Measurements from ENCODE around the gene ASCC2. TPM values are rescaled to one million over a fixed set of nuclear protein-coding genes. Genes with fewer than 3 reads are reported as not detected.

Gene ASCC2
- total and polyA plus RNA-seq, 2 experiments from 2014 or later, result 30.5 to 31.3 TPM

DNA sequence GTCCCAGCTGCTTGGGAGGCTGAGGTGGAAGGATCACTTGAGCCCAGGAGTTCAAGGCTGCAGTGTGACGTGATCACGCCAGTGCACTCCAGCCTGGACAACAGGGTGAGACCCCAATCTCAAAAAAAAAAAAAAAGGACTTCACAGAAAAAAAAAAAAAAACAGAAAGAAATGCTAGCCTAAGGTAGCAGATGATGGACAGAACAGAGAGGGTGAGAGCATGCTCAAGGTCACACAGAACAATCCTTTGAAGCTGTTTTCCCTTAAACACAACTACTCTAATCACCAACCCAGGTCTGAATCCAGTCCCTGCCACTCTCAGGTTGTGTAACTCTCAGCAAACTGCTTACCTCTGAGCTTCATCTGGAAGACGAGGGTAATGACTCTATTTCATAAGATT is 81.0 kb downstream of the ASCC2 start:
- H3K27me3 ChIP-seq (ENCODE audit: insufficient read depth), result no peaks in the 10 kb centered on the region
- H3K9me2 ChIP-seq (ENCODE audit: insufficient read depth), result no peaks in the 10 kb centered on the region
- H4K20me1 ChIP-seq (replicated peaks; ENCODE audit: insufficient read depth), result no peaks in the 10 kb centered on the region
- no peaks in the 10 kb centered on the region for H3K36me3 ChIP-seq (ENCODE audit: insufficient read depth)
- no peaks in the 10 kb centered on the region for H3F3A ChIP-seq (replicated peaks; ENCODE audit: low read depth)
- DNase-seq (ENCODE audit: low spot score) (no peak), ATAC-seq (no peak)
- no peak overlapping the region for H2AFZ ChIP-seq
- Mint-ChIP-seq H3K27me3 (ENCODE audit: insufficient read depth, low read depth, poor library complexity) (peaks cover 6% of the 10 kb centered on the region), H3K9me3 (no peaks in the 10 kb centered on the region), H3K4me3 (no peak overlapping the region), H3K36me3 (ENCODE audit: low read depth) (no peaks in the 10 kb centered on the region), H3K27ac (no peak overlapping the region), H3K4me1 (no peaks in the 10 kb centered on the region; the same call in 2 of the 3 replicates)
- H3K27ac ChIP-seq (ENCODE audit: low read depth), result no peak overlapping the region
- no peaks in the 10 kb centered on the region for H3K4me1 ChIP-seq (ENCODE audit: insufficient read depth)
- H3K79me2 ChIP-seq (replicated peaks; ENCODE audit: insufficient read depth), result no peaks in the 10 kb centered on the region
- H3K4me3 ChIP-seq, result no peak overlapping the region
- TF ChIP-seq POLR2AphosphoS5 (IDR thresholded peaks at IDR 0.05; ENCODE audit: low read depth) (no peak), ZNF331 (CRISPR knock-in tag; IDR thresholded peaks at IDR 0.05; ENCODE audit: low read depth) (no peak), STAT1 (IDR thresholded peaks at IDR 0.05; ENCODE audit: unreplicated experiment) (no peak), EZH2 (IDR thresholded peaks at IDR 0.05; ENCODE audit: low read depth, unreplicated experiment) (no peak), CREB1 (CRISPR knock-in tag; IDR thresholded peaks at IDR 0.05; ENCODE audit: low read depth) (no peak), ZNF114 (CRISPR knock-in tag; IDR thresholded peaks at IDR 0.05) (no peak), JUNB (IDR thresholded peaks at IDR 0.05; ENCODE audit: unreplicated experiment) (no peak), NANOG (IDR thresholded peaks at IDR 0.05; ENCODE audit: borderline replicate concordance) (no peak)
- TF ChIP-seq, protein P1, sequence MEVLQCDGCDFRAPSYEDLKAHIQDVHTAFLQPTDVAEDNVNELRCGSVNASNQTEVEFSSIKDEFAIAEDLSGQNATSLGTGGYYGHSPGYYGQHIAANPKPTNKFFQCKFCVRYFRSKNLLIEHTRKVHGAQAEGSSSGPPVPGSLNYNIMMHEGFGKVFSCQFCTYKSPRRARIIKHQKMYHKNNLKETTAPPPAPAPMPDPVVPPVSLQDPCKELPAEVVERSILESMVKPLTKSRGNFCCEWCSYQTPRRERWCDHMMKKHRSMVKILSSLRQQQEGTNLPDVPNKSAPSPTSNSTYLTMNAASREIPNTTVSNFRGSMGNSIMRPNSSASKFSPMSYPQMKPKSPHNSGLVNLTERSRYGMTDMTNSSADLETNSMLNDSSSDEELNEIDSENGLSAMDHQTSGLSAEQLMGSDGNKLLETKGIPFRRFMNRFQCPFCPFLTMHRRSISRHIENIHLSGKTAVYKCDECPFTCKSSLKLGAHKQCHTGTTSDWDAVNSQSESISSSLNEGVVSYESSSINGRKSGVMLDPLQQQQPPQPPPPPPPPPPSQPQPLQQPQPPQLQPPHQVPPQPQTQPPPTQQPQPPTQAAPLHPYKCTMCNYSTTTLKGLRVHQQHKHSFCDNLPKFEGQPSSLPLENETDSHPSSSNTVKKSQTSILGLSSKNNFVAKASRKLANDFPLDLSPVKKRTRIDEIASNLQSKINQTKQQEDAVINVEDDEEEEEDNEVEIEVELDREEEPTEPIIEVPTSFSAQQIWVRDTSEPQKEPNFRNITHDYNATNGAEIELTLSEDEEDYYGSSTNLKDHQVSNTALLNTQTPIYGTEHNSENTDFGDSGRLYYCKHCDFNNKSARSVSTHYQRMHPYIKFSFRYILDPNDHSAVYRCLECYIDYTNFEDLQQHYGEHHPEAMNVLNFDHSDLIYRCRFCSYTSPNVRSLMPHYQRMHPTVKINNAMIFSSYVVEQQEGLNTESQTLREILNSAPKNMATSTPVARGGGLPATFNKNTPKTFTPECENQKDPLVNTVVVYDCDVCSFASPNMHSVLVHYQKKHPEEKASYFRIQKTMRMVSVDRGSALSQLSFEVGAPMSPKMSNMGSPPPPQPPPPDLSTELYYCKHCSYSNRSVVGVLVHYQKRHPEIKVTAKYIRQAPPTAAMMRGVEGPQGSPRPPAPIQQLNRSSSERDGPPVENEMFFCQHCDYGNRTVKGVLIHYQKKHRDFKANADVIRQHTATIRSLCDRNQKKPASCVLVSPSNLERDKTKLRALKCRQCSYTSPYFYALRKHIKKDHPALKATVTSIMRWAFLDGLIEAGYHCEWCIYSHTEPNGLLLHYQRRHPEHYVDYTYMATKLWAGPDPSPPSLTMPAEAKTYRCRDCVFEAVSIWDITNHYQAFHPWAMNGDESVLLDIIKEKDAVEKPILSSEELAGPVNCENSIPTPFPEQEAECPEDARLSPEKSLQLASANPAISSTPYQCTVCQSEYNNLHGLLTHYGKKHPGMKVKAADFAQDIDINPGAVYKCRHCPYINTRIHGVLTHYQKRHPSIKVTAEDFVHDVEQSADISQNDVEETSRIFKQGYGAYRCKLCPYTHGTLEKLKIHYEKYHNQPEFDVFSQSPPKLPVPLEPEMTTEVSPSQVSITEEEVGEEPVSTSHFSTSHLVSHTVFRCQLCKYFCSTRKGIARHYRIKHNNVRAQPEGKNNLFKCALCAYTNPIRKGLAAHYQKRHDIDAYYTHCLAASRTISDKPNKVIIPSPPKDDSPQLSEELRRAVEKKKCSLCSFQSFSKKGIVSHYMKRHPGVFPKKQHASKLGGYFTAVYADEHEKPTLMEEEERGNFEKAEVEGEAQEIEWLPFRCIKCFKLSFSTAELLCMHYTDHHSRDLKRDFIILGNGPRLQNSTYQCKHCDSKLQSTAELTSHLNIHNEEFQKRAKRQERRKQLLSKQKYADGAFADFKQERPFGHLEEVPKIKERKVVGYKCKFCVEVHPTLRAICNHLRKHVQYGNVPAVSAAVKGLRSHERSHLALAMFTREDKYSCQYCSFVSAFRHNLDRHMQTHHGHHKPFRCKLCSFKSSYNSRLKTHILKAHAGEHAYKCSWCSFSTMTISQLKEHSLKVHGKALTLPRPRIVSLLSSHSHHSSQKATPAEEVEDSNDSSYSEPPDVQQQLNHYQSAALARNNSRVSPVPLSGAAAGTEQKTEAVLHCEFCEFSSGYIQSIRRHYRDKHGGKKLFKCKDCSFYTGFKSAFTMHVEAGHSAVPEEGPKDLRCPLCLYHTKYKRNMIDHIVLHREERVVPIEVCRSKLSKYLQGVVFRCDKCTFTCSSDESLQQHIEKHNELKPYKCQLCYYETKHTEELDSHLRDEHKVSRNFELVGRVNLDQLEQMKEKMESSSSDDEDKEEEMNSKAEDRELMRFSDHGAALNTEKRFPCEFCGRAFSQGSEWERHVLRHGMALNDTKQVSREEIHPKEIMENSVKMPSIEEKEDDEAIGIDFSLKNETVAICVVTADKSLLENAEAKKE (CRISPR knock-in tag; IDR thresholded peaks at IDR 0.05), result no peak
- TF ChIP-seq, protein P2, sequence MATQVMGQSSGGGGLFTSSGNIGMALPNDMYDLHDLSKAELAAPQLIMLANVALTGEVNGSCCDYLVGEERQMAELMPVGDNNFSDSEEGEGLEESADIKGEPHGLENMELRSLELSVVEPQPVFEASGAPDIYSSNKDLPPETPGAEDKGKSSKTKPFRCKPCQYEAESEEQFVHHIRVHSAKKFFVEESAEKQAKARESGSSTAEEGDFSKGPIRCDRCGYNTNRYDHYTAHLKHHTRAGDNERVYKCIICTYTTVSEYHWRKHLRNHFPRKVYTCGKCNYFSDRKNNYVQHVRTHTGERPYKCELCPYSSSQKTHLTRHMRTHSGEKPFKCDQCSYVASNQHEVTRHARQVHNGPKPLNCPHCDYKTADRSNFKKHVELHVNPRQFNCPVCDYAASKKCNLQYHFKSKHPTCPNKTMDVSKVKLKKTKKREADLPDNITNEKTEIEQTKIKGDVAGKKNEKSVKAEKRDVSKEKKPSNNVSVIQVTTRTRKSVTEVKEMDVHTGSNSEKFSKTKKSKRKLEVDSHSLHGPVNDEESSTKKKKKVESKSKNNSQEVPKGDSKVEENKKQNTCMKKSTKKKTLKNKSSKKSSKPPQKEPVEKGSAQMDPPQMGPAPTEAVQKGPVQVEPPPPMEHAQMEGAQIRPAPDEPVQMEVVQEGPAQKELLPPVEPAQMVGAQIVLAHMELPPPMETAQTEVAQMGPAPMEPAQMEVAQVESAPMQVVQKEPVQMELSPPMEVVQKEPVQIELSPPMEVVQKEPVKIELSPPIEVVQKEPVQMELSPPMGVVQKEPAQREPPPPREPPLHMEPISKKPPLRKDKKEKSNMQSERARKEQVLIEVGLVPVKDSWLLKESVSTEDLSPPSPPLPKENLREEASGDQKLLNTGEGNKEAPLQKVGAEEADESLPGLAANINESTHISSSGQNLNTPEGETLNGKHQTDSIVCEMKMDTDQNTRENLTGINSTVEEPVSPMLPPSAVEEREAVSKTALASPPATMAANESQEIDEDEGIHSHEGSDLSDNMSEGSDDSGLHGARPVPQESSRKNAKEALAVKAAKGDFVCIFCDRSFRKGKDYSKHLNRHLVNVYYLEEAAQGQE (IDR thresholded peaks at IDR 0.05; ENCODE audit: unreplicated experiment), result no peak
- TF ChIP-seq, protein P3, sequence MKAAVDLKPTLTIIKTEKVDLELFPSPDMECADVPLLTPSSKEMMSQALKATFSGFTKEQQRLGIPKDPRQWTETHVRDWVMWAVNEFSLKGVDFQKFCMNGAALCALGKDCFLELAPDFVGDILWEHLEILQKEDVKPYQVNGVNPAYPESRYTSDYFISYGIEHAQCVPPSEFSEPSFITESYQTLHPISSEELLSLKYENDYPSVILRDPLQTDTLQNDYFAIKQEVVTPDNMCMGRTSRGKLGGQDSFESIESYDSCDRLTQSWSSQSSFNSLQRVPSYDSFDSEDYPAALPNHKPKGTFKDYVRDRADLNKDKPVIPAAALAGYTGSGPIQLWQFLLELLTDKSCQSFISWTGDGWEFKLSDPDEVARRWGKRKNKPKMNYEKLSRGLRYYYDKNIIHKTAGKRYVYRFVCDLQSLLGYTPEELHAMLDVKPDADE (IDR thresholded peaks at IDR 0.05), result no peak
- H3K4me2 ChIP-seq, result no peak overlapping the region
